NK-92 (cell line): ENCODE measurements around the gene GPA33.

ENCODE experiments used
- DNase-seq: peaks from one replicate; lab custom pipeline; 2025; ENCODE audit not compliant: unreplicated experiment; lab: John Stamatoyannopoulos, UW

GPA33 gene

DNA sequence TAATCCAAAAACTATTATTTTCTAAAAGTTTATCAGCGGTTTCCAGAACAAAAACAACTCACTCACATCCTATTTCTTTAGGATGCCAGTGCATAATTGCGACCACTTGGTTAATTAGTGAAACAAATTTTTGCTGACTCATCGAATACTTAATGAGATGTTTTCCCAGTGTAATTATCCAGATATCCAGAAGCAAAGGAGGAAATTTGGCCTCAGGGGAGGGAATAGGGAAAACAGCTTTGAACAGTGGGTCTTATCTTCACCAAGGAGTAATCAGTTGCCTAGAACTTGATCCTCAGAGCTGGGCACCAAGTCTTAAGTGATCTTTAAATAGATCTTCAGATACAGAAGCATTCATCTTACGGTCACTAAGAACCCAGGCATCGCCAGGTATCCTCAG lies 28.0 kb upstream of the GPA33 start:
- no peak for DNase-seq

DNA sequence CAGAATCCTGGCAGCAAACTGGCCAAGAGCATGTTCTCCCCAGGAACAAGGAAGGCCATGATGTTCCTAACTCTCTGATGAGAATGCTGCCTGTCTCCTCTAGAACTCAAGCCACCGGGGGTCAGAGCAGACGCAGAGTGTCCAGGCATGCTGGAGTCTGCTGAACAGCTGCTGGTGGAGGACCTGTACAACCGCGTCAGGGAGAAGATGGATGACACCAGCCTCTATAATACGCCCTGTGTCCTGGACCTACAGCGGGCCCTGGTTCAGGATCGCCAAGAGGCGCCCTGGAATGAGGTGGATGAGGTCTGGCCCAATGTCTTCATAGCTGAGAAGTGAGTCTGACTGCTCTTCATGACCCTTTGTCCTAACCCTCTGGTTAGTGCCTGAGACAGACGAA lies 27.0 kb upstream of the GPA33 start:
- DNase-seq = no peak

DNA sequence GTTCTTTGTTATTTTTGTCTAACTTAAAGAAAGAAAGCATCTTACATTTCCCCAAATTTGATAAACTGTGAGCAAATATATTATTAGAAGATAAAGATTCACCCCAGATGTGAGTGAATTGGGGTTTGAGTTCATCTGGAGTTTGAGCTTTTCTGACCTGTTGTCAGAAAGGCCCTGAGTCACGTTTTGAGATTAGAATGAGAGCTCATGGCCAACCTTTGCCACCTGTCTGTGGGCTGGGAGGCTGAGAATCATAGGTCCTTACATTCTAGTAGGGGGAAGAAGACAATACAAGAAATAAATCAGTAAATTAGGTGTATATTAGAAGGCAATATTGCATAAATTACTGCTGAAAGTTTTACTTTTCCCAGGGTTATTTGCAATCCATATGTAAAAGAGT lies 26.0 kb upstream of the GPA33 start:
- no peak for DNase-seq

- no peak for DNase-seq
These were observed 25.5 kb upstream of the GPA33 start for GRCh38 chr1:167115655-167116054.

DNA sequence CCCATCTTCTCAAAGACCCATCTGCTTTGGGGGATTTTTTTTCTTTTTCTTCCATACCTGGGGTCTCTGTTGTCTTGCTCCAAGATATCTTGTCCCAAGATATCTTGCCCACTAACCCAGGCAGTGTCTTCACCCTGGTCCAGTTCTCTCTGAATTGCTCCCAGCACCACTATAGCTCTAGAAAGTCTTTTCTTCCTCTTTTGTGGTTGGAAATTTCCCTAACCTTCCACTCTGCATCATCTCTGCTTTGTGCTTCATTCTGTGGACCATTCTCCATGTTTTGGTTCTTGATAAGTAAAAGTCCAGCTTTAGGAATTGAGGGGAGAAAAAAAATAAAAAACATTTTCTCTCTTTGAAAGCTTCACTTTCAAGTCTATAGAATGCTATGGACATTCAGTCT lies 24.5 kb upstream of the GPA33 start:
- no peak for DNase-seq

- DNase-seq = no peak
These were observed 21.9 kb upstream of the GPA33 start for GRCh38 chr1:167111868-167112709.

- no peak for DNase-seq
These were observed 20.4 kb upstream of the GPA33 start for GRCh38 chr1:167110586-167110985.

- DNase-seq = no peak
These were observed 18.9 kb upstream of the GPA33 start for GRCh38 chr1:167109125-167109524.

- DNase-seq = no peak
These were observed 17.3 kb upstream of the GPA33 start for GRCh38 chr1:167107456-167107855.

DNA sequence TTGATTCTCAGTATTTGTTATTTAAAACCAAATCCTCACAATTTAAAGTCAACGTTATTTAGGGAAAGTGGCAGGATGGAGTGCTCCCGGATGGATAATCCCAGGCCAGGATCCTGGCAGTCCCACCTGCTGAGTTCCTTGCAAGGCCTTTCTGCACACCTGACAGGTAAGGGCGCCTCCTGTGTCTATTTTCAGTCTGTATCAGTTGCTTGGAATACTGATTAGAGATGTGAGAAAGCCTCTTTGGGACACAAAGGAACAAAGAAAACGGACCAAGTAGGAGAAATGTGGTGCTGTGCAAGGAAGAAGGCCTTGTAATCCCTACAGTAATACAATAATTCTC lies 15.9 kb upstream of the GPA33 start:
- no peak for DNase-seq

GRCh38 chr1:167105271-167106118 lies 15.3 kb upstream of the GPA33 start:
- DNase-seq = no peak

- no peak for DNase-seq
These were observed 14.1 kb upstream of the GPA33 start for GRCh38 chr1:167104256-167104633.

DNA sequence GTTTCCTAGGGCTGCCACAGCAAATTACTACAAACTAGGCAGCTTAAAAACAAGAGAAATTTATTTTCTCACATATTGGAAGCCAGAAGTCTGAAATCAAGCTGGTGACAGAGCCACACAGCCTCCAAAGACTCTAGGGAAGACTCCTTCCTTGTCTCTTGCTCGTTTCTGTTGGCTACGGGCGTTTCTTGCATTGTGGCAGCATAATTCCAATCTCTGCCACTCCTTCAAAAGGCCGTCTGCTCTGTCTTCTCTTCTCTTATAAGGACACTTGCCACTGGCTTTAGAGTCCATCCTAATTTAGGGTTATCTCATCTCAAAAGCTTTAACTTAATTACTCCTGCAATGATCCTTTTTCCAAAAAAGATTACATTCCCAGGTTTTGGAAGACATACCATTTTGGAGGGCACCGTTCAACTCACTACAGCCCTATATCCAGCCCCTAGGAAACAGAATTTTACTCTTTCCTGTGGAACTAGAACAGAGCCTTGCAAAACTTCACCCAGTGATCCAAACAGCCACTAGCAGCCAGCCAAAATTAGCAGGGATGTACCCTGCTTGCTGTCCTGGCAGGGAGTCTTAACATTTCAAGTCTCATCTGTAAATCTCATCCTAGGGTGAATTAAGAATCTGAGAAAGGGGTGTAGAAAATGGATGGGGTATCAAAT lies 12.9 kb upstream of the GPA33 start:
- no peak for DNase-seq

GRCh38 chr1:167101754-167102153 lies 11.6 kb upstream of the GPA33 start:
- no peak for DNase-seq

DNA sequence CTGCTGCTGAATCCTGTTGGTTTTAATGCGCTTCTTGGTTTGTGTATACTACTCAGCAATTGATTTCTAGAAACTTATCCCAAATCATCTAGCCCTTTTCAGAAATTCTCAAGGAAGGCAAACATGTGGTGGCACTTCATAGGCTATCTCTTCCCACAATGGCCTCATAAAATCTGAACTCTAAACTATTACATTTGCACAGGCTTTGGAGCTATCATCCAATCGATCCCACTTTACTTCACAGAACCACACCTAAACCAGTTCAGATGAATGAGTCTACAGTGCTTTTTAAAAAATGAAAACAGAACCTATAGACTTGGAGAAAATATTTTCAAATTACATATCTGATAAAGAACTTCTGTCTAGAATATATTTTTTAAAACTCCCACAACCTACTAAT lies 10.6 kb upstream of the GPA33 start:
- no peak for DNase-seq

GRCh38 chr1:167099851-167100250 lies 9.7 kb upstream of the GPA33 start:
- DNase-seq = no peak

- DNase-seq = no peak
These were observed 5.2 kb upstream of the GPA33 start for GRCh38 chr1:167095368-167095767.

DNA sequence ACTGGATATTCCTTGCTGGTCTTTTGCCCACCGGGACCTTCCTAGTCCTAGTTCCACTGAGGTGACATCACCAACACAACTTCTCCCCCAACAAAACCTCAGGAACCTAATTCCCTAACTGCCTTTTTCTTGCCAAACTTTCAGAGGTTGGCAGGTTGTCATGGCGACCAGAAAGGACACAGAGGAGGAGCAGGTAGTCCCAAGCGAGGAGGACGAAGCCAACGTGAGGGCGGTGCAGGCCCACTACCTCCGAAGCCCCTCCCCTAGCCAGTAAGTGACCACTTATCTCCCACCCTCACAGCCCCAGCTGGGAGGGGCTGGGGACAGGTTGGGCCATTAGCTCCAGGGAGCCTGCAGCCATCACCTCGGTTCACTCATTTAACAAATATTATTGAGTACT lies 4.5 kb upstream of the GPA33 start:
- DNase-seq = no peak

- no peak for DNase-seq
These were observed 3.8 kb upstream of the GPA33 start, which contains the start of gene STYXL2 for GRCh38 chr1:167093846-167094516. STYXL2 (plus strand) TSS chr1:167094075; CDS start chr1:167094850, 775 bp downstream.

DNA sequence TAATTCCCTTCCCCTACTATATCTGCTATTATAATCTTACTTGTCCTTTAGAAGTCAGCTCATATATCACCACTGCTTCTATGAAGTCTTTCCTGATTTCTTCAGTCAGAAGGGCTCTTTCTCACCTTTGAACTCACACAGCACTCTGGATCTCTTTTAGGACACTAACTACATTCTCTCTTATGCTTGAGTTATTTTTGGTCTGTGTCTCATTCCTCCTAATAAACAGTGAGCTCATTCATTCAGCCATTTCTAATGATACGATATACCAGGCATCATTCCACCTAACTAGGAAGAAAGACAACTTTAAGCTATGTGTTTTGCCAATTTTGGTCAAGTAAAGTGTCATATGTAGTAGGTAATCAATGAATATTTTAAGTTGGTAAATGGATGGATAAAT lies 2.5 kb upstream of the GPA33 start:
- DNase-seq = no peak

DNA sequence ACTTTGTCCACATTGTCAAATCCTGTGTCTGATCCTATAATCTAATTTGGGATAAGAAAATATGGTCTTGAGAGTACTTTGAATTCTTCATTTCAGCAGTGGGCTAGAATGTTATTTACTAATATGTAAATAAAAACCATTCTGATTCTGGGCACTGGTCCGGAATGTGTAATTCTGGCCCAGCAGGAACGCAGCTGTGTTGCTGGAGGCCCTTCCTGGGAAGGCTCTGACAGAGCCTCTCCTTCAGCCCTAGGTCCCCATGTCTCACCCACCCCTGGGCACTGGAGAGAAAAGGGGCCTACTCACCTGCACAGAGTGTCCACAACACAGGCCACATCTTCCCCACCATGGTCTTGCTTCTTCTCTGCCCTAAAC lies 251 bp downstream of the GPA33 start:
- no peak for DNase-seq
